HEK293T (cell line): ENCODE measurements around the gene LRRC4B.

ENCODE experiments used
- BHLHE40 ChIP-seq: fragments of 450-650 bp; IDR thresholded peaks from 2 replicates; pipeline ENCODE4 v1.6.1; 2016; ENCODE audit warnings: mild to moderate bottlenecking, moderate library complexity, borderline replicate concordance
- CTBP1 ChIP-seq: fragments of 450-650 bp; IDR thresholded peaks from 2 replicates; pipeline ENCODE4 v1.6.1; 2016; ENCODE audit warnings: borderline replicate concordance
- FOXA1 ChIP-seq: fragments of 450-650 bp; IDR thresholded peaks from 2 replicates; pipeline ENCODE4 v1.6.1; 2016; ENCODE audit warnings: mild to moderate bottlenecking
- L3MBTL2 ChIP-seq: fragments of 450-650 bp; conservative IDR thresholded peaks from 2 replicates; pipeline ENCODE4 v1.6.1; 2016; ENCODE audit warnings: mild to moderate bottlenecking
- SP1 ChIP-seq: fragments of 450-650 bp; IDR thresholded peaks from 2 replicates; pipeline ENCODE4 v1.6.1; 2017

- TF ChIP-seq CTBP1 (no peak), L3MBTL2 (no peak), BHLHE40 (no peak), SP1 (no peak), FOXA1 (no peak)
These were observed 4.6 kb downstream of the LRRC4B start for GRCh38 chr19:50563597-50563996.
